ENCODE results near the gene LIF.

Gene LIF

GRCh38 chr22:30284666-30285065 lies 38.1 kb upstream of the LIF start:
- DNase-seq (ENCODE audit: low read depth in 3 of 3, low spot score in 1 of 3), result no peak

DNA sequence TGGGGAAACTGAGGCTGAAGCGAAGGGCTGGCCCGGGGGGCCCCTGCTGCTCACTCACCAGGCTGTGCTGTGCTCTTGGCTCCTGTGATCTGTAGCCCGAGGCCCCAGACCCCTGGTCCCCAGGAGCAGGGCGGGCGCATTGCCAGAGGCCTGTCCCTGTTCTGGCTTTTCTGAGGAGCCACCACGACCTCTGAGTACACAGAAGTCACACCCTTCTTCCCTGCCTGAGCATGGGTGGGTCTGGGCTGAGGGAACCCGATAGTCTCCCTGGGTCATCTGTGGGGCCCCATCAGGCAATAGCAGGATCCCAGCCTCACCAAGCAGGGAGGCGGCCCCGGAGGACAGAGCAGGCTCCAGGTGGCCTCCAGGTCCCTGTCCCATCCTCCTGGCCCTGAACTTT lies 37.6 kb upstream of the LIF start:
- no peak for DNase-seq (ENCODE audit: low read depth in 3 of 3, low spot score in 1 of 3)

DNA sequence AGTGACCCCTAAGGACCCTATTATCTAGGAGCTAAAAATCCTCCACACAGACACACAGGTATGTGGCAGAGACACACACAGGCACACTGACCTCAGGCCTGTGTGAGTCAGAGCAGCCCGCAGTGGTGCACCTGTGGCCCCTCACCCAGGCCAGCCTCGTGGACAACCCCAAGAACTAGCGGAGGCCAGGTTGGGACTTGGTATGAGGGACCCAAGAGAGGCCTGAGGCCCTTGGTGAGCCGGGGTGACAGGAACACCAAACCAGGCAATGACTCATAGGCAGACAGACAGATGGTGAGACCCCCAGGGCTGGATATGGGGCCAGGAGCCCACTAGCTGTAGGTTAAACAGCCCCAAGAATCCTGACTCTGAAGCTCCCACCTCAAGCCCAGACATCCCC lies 36.8 kb upstream of the LIF start:
- no peak for DNase-seq (ENCODE audit: low read depth in 3 of 3, low spot score in 1 of 3)

DNA sequence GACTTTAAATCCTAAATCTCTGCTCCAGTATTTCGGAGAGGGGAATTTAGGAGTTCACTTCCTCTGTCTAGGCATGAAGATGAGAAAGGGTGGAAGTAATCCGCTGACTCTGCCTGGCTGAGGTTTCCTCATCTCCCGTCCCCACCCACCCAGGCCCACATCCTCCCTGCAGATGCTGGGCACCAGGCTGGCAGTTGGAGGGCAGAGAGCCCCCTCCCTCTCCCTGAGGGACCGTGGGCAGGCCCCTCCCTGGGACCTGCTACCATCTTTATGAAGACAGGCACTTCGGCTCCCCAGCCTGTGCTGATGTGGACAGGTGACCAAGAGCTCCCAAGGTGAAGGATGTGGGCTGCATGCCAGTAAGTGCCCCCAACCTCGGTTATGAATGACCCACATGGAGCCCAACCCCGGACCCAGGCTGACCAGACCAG lies 36.1 kb upstream of the LIF start:
- no peak for DNase-seq (ENCODE audit: low read depth in 3 of 3, low spot score in 1 of 3)

- no peak for DNase-seq (ENCODE audit: low read depth in 3 of 3, low spot score in 1 of 3)
Measured at GRCh38 chr22:30280505-30280904, 33.9 kb upstream of the LIF start.

DNA sequence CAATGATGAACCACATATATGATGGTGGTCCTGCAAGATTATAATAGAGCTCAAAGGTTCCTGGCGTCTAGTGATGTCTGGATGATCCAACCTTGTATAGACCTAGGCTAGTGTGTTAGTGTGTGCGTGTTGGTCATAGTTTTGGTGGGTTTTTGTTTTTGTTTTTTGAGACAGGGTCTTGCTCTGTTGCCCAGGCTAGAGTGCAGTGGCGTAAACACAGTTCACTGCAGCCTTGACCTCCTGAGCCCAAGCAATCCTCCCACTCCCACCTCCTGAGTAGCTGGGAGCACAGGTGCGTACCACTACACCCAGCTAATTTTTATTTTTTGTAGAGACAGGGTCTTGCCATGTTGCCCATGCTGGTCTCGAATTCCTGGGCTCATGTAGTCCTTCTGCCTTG lies 33.4 kb upstream of the LIF start:
- DNase-seq (ENCODE audit: low read depth in 3 of 3, low spot score in 1 of 3), result no peak

DNA sequence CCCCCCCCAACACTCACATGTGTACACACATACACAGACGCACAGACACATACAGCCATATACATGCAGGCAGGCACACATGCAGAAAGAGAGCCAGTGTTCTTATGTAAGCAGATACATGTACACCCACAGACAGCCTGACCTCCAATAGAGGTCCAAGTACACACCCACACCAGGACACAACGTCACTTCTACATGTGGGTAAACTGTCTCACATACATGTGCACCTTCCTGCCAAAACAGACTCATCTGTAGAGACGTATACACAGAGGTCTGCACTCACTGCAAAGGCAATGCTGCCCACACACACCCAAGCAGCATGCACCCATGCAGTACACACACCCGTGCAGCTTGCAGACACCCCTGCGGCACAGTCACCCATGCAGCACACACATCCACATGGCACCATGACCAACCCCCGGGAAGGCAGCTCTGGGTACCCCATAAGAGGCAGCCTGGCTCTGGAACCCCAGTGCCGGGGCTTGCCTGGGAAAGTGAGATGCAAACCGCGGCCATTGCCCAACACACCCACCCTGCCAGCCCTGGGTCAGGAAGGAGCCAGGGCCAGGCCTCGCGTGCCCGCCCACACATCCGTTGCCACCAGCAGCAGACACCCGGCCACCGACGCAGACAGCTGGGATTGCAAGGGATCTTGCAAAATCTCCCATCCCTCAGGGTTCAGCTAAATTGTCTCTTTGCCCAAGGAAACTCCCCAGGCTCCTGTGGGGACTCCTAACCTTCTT lies 32.7 kb upstream of the LIF start:
- no peak for DNase-seq (ENCODE audit: low read depth in 3 of 3, low spot score in 1 of 3)

DNA sequence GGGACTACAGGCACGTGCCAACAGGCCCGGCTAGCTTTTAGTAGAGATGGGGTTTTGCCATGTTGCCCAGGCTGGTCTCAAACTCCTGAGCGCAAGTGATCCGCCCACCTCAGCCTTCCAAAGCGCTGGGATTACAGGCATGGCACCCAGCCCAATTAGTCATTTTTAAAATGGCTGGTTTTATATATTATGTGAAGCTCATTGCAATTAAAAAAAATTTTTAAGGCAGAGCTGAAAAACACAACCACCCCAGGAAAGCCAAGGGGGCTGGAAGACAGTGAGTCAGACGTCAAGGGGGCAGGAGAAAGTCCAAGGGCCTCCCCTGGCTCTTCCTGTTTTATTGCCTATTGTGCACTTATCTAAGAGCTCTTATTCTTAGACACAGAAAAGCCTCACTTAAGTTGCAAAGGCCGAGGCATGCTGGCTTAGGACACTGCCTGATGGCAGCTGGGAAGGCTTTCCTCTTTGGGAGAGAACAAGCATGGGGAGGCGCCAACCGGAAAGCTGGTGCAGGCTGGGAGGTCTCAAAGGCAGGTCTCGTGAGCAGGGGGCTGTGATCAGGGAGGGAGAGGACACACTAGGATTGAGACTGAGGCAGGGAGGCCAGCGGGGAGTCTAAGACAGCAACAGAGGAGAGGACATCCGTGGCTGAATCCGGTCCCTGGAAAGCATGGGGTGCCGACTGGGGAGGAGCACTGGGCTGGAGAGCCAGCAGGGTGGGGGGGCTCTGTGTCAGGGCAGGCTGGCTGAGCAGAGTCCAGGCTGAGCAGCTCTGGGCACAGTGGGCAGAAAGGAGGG lies 31.2 kb upstream of the LIF start:
- no peak for DNase-seq (ENCODE audit: low read depth in 3 of 3, low spot score in 1 of 3)

- no peak for DNase-seq (ENCODE audit: low read depth in 3 of 3, low spot score in 1 of 3)
Measured at GRCh38 chr22:30276039-30276438, 29.5 kb upstream of the LIF start.

- DNase-seq (ENCODE audit: low read depth in 3 of 3, low spot score in 1 of 3), result no peak
Measured at GRCh38 chr22:30275625-30276024, 29.1 kb upstream of the LIF start.

GRCh38 chr22:30274437-30274812 lies 27.9 kb upstream of the LIF start:
- no peak for DNase-seq (ENCODE audit: low read depth in 3 of 3, low spot score in 1 of 3)

GRCh38 chr22:30273711-30274436 lies 27.3 kb upstream of the LIF start:
- no peak for DNase-seq (ENCODE audit: low read depth in 3 of 3, low spot score in 1 of 3)

- no peak for DNase-seq (ENCODE audit: low read depth in 3 of 3, low spot score in 1 of 3)
Measured at GRCh38 chr22:30272781-30273601, 26.4 kb upstream of the LIF start.

GRCh38 chr22:30270832-30271231 lies 24.3 kb upstream of the LIF start:
- DNase-seq (ENCODE audit: low read depth in 3 of 3, low spot score in 1 of 3), result no peak

DNA sequence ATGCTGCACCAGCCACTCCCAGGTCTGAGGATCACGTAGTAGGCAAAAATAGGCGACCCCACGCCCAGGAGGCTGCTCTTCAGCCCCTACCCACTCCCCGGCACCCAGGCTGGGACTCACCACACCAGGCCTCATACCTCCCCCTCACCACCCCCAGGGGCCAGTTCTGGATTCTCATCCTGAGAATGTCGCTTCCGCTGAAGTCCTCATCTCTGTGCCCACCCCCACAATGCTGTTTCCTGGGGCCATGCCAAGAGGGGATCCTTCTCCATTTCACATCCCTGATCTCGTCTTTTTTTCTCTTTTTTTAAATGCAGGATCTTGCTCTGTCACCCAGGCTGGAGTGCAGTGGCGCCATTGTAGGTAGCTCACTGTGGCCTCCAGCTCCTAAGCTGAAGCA lies 21.8 kb upstream of the LIF start:
- no peak for DNase-seq (ENCODE audit: low read depth in 3 of 3, low spot score in 1 of 3)

- no peak for DNase-seq (ENCODE audit: low read depth in 3 of 3, low spot score in 1 of 3)
Measured at GRCh38 chr22:30267382-30268302, 21.1 kb upstream of the LIF start.

GRCh38 chr22:30266445-30267381 lies 20.2 kb upstream of the LIF start, which contains the start of gene OSM:
OSM (minus strand) TSS chr22:30266851; CDS start chr22:30266799, 52 bp downstream.
- peak in 2 of 3 donors; percentile 39 to 42 for DNase-seq (ENCODE audit: low read depth in 3 of 3, low spot score in 1 of 3)

- DNase-seq (ENCODE audit: low read depth in 3 of 3, low spot score in 1 of 3), result peak; percentile 42 to 72 (median 57)
Measured at GRCh38 chr22:30265823-30266444, 19.4 kb upstream of the LIF start.

All from stimulated activated CD4-positive, alpha-beta T cell treated with anti-CD3 and anti-CD28 coated beads, TNF-alpha, amount 100 ng/mL, for 1 hour (primary cell).